Measurements from ENCODE around the gene GRM8. TPM values are rescaled to one million over a fixed set of nuclear protein-coding genes. Genes with fewer than 3 reads are reported as not detected.

GRM8 gene
- total and polyA plus RNA-seq, 4 donors = 0.28 to 4.9 (median 2.8) TPM

- TF ChIP-seq REST (IDR thresholded peaks at IDR 0.05) (no peak), HNF4G (IDR thresholded peaks at IDR 0.05) (no peak), EGR1 (IDR thresholded peaks at IDR 0.05; ENCODE audit: low read depth in 2 of 2) (no peak), GABPA (IDR thresholded peaks at IDR 0.05 in 1 of 2, conservative IDR thresholded peaks at IDR 0.05 in 1 of 2) (no peak), FOXA1 (IDR thresholded peaks at IDR 0.05) (no peak), HNF4A (conservative IDR thresholded peaks at IDR 0.05) (no peak), ZBTB33 (IDR thresholded peaks at IDR 0.05) (no peak)
- Histone ChIP-seq H3K4me1 (ENCODE audit: control insufficient read depth in 4 of 4, insufficient read depth in 4 of 4, low read length in 3 of 4) (no peaks in the 10 kb centered on the region), H3K4me3 (ENCODE audit: low read depth in 1 of 3, low read length in 3 of 3) (no peak overlapping the region), H3K9me3 (ENCODE audit: control insufficient read depth in 4 of 4, low read length in 3 of 4) (no peaks in the 10 kb centered on the region), H3K27me3 (ENCODE audit: control insufficient read depth in 4 of 4, insufficient read depth in 4 of 4, low read length in 3 of 4) (no peaks in the 10 kb centered on the region), H3K27ac (ENCODE audit: low read depth in 1 of 2, low read length in 2 of 2) (no peak overlapping the region), H3K9ac (ENCODE audit: low read depth in 1 of 2, low read length in 2 of 2) (no peak overlapping the region), H3K36me3 (ENCODE audit: control insufficient read depth in 4 of 4, insufficient read depth in 3 of 4, low read depth in 1 of 4, low read length in 3 of 4) (no peaks in the 10 kb centered on the region)
- WGBS = 96% methylated on average over 1 of the region's 1 CpG
- no peak for DNase-seq (ENCODE audit: low spot score)
These were observed 727.8 kb downstream of the GRM8 start for GRCh38 chr7:126524967-126525366.

- no peak for TF ChIP-seq EGR1 (IDR thresholded peaks at IDR 0.05; ENCODE audit: low read depth in 2 of 2)
- TF ChIP-seq FOXA1 (IDR thresholded peaks at IDR 0.05) = no peak
- no peak for TF ChIP-seq JUND (IDR thresholded peaks at IDR 0.05)
- no peak for TF ChIP-seq REST (IDR thresholded peaks at IDR 0.05)
- TF ChIP-seq TAF1 (conservative IDR thresholded peaks at IDR 0.05) = no peak
- no peak for TF ChIP-seq RAD21 (IDR thresholded peaks at IDR 0.05)
- no peak for TF ChIP-seq SP1 (IDR thresholded peaks at IDR 0.05)
- Histone ChIP-seq H3K9me3 (ENCODE audit: control insufficient read depth in 4 of 4, low read length in 3 of 4) (peaks cover 0 to 5% (median 0%) of the 10 kb centered on the region in 4 donors), H3K27ac (ENCODE audit: low read depth in 1 of 2, low read length in 2 of 2) (no peak overlapping the region), H3K4me3 (ENCODE audit: low read depth in 1 of 3, low read length in 3 of 3) (no peak overlapping the region), H3K36me3 (ENCODE audit: control insufficient read depth in 4 of 4, insufficient read depth in 3 of 4, low read depth in 1 of 4, low read length in 3 of 4) (no peaks in the 10 kb centered on the region), H3K27me3 (ENCODE audit: control insufficient read depth in 4 of 4, insufficient read depth in 4 of 4, low read length in 3 of 4) (no peaks in the 10 kb centered on the region), H3K9ac (ENCODE audit: low read depth in 1 of 2, low read length in 2 of 2) (no peak overlapping the region), H3K4me1 (ENCODE audit: control insufficient read depth in 4 of 4, insufficient read depth in 4 of 4, low read length in 3 of 4) (no peaks in the 10 kb centered on the region)
- DNase-seq (ENCODE audit: low spot score) = no peak
- 87% methylated on average over 2 of the region's 2 CpGs for WGBS
These were observed 741.7 kb downstream of the GRM8 start for GRCh38 chr7:126511046-126511445.
